IPS-NIHi11 (cell line): ENCODE measurements around the gene FAM107B.

Experiments
- DNase-seq: peaks from one replicate; pipeline ENCODE4 v3.0.0; 2012; ENCODE audit warnings: mixed read lengths, low spot score

FAM107B gene

DNA sequence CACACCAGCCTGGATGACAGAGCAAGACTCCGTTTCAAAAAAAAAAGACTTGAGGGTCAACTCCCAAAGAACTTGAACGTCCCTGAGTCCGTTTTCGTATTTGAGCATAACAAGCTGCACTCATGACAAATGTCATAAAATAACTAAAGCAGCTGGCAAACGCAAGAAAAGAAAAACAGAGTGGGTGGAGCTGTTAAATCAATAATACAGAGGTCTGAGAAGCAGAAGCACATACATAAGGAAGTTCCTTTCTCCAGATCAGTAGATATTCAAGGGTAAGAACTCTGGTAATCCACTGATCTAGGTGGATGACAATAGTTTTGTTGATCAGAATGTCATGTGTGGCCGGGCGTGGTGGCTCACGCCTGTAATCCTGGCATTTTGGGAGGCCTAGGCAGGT, 150.1 kb downstream of the FAM107B start:
- no peak for DNase-seq

DNA sequence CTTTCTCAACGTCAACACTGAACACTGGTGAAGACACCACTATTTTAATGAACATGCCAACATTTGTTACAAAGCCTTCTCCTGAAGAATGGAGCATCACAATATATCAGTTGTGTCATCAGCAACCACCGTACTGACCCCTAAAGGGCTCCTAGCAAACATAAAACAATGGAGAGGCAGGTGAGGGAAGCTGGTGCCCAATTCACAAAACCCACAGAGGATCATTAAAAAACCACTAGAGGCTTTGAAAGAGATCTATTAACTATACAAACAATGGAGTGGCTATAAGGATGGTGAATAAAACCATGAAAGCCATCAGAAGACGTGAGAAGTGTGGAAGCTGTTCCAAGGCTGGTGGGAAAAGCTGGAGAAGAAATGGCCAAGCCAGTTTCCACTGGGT, 150.8 kb downstream of the FAM107B start:
- DNase-seq: no peak

GRCh38 chr10:14621037-14621436, 153.7 kb downstream of the FAM107B start:
- no peak for DNase-seq

GRCh38 chr10:14618674-14619073, 156.0 kb downstream of the FAM107B start:
- DNase-seq: no peak

GRCh38 chr10:14617852-14618251, 156.8 kb downstream of the FAM107B start:
- DNase-seq: no peak

DNA sequence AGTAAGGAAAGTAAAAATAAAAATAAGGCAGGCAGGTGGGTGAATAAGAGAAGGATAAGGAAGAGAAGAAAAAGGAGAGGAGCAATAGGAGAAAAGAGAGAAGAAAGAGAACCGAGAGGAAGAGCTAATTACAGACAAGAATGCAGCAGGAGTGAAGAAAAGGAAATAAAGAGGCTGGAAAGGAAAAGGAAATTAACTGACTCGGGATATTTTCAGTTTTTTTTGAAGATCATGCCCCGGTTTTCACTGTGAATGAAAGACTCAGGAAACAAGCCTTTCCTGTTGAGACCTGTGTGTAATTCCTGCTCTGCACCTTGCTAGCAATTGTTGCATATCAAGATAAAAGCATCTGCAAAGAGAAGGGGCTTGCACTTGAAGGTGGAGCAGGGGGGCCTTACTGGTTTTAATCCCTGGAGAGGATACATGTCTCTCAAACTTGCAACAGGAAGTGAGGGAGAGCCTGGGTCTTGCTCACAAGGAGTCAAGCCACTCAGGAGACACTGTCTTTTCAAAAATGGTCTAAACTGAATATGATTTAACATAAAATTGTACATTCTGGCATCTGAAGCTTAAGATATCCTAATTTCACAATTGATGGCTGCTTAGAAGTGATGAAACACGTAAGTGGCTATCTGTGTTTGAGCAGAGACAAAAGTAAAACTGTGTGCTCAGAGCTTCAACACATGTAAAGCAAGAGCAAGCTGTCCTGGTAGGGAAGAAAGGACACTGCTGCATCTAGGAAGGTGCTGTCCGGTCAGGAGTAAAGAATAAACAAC, 157.6 kb downstream of the FAM107B start:
- DNase-seq: no peak

DNA sequence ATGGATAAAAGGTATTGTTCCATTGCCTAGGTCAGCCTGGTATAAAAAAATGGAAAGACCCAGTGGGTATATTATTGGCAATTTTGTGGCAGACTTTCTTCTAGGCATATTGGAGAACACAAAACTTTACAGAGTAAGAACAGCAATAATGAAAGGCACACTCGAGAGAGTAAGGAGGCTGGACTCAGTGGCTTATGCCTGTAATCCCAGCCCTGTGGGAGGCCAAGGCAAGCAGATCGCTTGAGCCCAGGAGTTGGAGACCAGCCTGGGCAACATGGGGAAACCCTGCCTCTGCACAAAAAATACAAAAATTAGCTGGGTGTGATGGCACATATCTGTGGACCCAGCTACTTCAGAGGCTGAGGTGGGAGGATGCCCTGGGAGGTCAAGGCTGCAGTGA, 158.2 kb downstream of the FAM107B start:
- no peak for DNase-seq

- DNase-seq: no peak
Observed at GRCh38 chr10:14613588-14613920, 161.1 kb downstream of the FAM107B start.

DNA sequence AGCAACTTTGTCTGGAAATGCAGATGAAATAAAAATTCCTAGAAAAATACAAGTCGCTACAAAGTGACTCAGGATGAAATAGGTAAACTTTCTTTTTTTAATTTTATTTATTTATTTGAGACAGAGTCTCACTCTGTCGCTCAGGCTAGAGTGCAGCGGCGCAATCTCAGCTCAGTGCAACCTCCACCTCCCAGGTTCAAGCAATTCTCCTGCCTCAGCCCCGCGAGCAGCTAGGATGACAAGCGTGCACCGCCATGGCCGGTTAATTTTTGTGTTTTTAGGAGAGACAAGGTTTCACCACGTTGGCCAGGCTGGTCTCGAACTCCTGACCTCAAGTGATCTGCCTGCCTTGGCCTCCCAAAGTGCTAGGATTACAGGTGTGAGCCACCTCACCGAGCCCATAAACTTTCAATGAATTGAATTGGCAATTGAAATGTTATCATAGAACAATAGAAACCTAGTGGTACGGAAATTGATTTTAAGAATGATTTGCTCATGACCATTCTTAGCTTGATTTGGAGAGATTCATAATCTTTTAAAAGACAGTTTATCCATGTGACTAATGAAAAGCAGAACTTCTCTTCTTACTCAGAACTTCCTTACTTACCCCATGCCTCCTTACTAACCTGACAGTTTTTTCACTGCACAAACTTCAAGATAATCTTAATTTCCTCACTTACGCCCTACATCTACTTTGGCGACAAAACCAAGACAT, 161.7 kb downstream of the FAM107B start:
- no peak for DNase-seq

DNA sequence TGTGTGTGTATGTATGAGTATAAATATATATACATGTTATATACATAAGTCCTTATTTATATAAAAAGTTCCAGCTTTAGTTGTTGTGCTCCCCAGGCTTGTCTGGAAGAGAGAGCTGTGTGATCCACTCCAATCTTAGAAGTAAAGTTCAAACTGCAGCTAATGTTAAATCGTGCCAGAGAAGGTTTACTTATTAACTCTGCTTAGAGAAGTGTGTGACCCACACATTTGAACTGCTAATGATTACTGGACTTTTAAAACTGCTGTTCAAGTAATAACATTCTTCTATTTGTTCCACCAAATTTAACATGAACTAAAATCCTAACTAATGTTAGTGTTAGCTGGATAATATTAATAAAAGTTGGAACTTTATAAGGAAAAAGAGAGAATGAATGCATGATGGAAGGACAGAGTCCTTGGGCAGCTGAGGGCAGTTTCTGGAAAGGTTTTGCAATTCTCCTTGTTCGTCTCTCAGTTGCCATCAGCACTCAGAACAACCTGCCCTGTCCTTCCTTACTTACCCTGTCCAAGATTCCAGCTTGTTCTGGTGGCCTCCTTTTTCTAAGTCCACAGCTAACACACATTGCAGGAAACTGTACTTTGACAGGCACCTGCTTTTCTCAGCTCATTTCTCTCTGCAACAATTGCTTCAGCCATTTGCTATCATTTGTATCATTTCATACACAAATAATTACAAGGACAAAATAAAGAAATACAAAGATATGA, 162.6 kb downstream of the FAM107B start:
- no peak for DNase-seq

DNA sequence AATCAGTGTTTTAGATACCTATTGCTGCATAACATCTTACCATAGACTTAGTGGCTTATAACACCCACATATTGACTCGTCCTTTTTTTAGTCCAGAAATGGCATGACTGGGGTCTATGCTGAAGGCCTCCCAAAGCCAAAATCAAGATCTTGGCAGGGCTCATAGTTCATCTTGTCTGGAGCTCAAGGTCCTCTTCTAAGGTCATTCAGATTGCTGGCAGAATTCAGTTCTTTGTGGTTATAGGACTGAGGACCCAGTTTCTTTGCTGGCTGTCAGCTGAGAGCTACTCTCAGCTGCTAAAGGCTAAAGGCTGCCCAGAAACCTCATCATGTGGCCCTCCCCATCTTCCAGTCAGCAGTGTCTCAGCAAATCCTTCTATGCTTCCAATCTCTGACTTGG, 165.5 kb downstream of the FAM107B start:
- DNase-seq: no peak

DNA sequence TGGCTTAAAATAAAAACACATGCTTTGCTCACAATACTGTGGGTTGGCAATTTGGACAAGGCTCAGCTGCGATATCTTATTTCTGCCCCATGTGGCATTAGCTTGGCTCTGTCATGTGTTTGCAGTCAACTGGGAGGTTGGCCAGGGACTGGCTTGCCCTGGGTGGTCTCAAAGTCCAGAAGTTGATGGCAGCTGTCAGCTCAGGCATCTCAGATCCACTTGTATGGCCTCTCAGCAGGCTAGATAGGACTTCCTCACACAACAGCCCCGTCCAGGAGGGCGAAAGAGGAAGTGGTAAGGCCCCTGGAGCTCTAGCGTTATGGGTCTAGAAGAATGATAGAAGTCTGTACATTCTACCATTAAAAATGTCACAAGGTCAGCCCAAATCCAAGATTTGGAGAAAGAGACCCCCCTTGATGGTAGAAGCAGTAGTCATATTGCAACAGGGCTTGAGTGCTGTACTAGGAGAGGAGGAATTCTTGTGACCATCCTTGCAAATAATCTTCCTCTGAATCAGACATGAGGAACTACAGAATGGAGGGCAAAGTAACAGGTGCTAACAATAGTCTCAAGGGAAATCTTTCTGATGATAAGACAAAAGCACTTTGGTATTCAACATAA, 166.2 kb downstream of the FAM107B start:
- no peak for DNase-seq

GRCh38 chr10:14606633-14607032, 168.1 kb downstream of the FAM107B start:
- DNase-seq: no peak

DNA sequence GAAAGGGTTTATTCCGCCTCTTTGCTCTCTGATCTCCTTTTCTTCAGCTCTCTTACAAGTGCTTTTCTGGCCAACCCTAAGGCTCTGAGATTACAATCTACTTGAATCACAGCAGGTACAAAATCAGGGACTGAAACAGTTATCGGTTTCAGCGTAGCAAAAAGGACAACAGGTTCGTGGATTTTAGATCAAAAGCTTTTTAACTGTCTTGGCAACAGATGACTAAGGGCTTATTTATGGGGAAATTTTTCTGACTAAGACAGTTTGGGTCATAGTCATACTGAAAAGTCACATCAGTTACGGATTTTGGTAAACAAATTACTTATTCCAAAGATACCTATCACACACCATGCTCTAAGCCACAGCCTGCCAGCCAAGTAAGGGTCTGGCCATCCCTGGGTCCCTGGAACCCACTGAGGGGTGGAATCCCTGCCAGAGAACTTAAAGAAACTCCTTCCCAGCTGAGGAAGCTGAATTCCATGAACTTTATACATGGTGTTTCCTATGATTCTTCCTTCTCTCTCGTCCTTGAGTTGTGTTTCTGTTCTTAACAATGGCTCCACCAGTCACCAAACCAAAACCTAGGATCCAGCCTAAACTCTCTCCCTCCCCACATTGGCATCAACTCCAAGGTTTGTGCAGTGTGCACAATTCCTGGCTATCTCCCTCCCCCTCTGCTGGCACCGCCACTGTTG, 169.3 kb downstream of the FAM107B start:
- DNase-seq: no peak

DNA sequence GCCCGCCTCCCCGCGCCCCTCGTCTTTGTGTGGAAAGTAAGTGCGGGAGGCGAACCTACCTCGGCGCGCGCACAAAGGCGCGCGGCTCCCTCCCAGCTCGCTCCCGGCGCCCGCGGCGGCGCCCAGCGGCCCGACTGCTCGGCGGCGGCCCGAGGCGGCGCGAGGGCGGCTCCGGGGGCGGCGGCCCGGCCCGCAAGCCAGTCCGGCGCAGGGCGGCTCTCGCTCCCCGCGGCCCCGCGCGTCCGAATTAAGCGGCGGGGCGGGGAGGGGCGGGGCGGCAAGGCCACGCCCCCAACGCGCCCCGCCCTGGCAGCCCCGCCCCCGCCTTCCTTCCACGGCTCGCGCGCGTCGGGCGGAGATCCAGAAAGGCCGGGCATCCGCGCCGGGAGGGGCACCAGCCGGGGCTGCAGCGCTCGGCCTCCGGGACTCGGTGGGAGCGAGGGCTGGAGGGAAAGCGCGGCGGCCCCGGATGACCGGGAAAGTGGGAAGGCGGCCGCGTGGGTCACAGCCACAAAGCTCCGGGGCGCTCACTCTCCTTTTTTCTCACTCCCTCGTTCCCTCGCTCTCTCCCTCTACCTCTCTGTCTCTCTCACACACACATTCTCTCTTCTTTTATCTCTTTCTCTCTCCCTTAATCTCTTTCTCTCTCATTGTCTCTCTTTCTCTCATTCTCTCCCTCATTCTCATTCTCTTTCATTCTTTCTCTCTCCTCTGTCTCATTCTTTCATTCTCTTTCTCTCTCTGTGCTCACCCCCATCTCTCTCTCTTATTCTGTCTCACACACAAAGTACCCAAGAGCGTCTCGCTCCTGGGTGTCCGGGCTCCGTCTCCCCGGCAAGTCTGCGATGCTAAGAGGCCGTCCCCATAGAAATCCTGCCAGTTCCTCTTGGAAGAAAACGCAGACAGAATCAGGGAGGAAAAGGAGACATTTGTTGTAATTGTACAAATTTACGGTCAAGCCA, 170.2 kb downstream of the FAM107B start:
- peak; percentile 87 for DNase-seq

GRCh38 chr10:14603534-14604102, 171.1 kb downstream of the FAM107B start:
- peak; percentile 57 for DNase-seq

GRCh38 chr10:14602807-14603533, 171.7 kb downstream of the FAM107B start:
- DNase-seq: no peak

DNA sequence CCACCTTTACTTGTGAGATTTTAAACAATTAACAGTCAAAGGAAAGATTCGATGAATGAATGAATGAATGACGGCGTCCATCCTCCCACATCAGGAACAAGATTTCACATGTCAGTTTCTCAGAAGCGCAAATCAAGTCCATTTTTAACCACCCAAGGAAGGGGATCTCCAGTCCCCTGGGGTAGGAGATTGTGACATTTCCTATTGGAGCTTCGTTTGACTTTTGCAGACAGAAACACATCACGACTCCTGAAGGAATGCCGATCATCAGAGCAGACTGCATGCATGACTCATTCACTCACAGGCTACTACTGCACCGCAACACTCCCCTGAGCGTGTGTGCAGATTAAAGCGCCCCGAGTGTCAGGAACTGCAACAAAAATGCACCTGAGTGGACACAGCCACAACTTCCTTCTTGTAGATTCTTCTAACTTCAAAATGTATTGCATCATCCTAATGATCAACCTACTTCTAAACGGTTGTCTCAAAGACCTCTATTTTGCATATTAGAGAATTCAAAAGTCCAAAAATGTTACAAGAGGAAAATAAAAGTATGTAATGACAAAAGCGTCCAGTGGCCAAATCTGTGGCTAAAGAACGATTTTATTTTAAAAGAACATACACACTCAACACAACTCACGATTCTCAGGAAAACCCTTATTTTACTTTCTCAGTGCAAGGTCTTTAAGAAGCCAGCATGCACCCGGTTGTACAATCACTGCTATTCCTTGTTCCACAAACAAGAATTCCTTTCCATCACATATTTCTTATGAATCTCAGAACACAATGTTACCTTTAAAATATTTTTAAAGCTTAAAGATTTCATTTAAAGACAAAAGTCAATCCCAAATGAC, 172.6 kb downstream of the FAM107B start:
- no peak for DNase-seq

DNA sequence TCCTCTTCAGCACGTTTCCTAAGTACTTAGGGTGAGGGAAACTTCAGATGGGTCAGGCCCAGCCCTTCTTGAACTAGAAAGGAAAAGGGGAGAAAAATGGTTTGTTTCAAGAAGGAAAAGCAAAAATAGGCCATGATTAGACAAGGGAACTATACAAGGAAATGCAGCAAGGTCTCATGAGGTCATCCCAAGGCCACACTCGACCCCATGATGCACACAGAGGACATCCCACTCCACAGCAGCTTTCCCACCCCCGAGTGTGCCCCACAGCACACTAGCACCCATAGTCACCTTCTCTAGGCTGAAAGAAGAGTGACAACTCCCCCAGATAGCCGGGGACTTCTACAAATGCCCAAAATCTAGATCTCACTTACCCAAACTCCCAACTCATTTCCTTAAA, 173.4 kb downstream of the FAM107B start:
- no peak for DNase-seq
